ENCODE measurements around the gene FBXO21.

DNA sequence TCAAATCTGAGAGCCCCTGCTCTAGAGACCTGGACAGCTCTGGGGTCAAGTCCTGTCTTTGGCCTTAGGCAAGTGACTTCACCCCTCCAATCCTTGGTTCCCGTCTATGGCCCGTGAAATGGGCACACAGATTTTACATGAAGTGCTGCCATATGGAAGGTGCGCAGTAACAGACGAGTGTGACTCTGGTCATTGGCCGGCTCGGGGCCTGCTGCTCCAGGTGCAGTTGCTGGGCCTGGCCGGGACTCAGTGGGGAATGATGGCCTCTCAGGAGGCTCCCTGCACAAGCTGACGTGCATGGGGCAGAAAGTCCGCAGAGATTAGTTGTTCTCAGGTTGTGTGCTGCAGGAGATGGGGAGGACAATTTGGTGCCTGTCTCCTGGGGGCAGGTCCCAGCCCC is 77.0 kb downstream of the FBXO21 start:
- TF ChIP-seq, protein P1, sequence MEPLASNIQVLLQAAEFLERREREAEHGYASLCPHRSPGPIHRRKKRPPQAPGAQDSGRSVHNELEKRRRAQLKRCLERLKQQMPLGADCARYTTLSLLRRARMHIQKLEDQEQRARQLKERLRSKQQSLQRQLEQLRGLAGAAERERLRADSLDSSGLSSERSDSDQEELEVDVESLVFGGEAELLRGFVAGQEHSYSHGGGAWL (CRISPR knock-in tag; IDR thresholded peaks at IDR 0.05): no peak
- TF ChIP-seq, protein P2, sequence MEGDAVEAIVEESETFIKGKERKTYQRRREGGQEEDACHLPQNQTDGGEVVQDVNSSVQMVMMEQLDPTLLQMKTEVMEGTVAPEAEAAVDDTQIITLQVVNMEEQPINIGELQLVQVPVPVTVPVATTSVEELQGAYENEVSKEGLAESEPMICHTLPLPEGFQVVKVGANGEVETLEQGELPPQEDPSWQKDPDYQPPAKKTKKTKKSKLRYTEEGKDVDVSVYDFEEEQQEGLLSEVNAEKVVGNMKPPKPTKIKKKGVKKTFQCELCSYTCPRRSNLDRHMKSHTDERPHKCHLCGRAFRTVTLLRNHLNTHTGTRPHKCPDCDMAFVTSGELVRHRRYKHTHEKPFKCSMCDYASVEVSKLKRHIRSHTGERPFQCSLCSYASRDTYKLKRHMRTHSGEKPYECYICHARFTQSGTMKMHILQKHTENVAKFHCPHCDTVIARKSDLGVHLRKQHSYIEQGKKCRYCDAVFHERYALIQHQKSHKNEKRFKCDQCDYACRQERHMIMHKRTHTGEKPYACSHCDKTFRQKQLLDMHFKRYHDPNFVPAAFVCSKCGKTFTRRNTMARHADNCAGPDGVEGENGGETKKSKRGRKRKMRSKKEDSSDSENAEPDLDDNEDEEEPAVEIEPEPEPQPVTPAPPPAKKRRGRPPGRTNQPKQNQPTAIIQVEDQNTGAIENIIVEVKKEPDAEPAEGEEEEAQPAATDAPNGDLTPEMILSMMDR (CRISPR knock-in tag; IDR thresholded peaks at IDR 0.05): no peak

All from HepG2 (cell line).